Keratinocyte (primary cell): Measurements from ENCODE around the gene SMPD4.
"Not testable (repeated sequence)": the region's sequence is repeated elsewhere in the genome, so short reads cannot be mapped to it uniquely, and the experiment has no call there.

ENCODE experiments used
- CTCF ChIP-seq, 3 experiments: IDR thresholded peaks in 1 of 3; conservative IDR thresholded peaks in 1 of 3; optimal IDR thresholded peaks in 1 of 3; 2 replicates in 2 of 3; 3 replicates in 1 of 3; pipeline versions ENCODE3 to v1.5.1; 2011; ENCODE audit warnings: low read length in 3 of 3, mild to moderate bottlenecking in 3 of 3, moderate library complexity in 2 of 3, control low read depth in 1 of 3, inconsistent platforms in 1 of 3; ENCODE audit not compliant: insufficient read depth in 2 of 3; ENCODE audit errors: extremely low read depth in 1 of 3
- EZH2 ChIP-seq: IDR thresholded peaks from one replicate; pipeline ENCODE4 v1.6.1; 2012; ENCODE audit warnings: inconsistent platforms, mild to moderate bottlenecking, low read length, moderate library complexity

GRCh38 chr2:130222523-130222922, 41.1 kb upstream of the SMPD4 start:
- not testable (repeated sequence) for TF ChIP-seq EZH2; CTCF (optimal IDR thresholded peaks at IDR 0.05 in 1 of 3, IDR thresholded peaks at IDR 0.05 in 1 of 3, conservative IDR thresholded peaks at IDR 0.05 in 1 of 3; ENCODE audit: extremely low read depth in 1 of 3, insufficient read depth in 2 of 3, low read length in 3 of 3)
